CMK (cell line): Measurements from ENCODE around the gene ABCA13.
"Not testable (repeated sequence)": the region's sequence is repeated elsewhere in the genome, so short reads cannot be mapped to it uniquely, and the experiment has no call there.

Source experiments
- DNase-seq: peaks from one replicate; pipeline ENCODE4 v3.0.0-alpha.2; 2010; ENCODE audit warnings: low read depth

Gene ABCA13, protein sequence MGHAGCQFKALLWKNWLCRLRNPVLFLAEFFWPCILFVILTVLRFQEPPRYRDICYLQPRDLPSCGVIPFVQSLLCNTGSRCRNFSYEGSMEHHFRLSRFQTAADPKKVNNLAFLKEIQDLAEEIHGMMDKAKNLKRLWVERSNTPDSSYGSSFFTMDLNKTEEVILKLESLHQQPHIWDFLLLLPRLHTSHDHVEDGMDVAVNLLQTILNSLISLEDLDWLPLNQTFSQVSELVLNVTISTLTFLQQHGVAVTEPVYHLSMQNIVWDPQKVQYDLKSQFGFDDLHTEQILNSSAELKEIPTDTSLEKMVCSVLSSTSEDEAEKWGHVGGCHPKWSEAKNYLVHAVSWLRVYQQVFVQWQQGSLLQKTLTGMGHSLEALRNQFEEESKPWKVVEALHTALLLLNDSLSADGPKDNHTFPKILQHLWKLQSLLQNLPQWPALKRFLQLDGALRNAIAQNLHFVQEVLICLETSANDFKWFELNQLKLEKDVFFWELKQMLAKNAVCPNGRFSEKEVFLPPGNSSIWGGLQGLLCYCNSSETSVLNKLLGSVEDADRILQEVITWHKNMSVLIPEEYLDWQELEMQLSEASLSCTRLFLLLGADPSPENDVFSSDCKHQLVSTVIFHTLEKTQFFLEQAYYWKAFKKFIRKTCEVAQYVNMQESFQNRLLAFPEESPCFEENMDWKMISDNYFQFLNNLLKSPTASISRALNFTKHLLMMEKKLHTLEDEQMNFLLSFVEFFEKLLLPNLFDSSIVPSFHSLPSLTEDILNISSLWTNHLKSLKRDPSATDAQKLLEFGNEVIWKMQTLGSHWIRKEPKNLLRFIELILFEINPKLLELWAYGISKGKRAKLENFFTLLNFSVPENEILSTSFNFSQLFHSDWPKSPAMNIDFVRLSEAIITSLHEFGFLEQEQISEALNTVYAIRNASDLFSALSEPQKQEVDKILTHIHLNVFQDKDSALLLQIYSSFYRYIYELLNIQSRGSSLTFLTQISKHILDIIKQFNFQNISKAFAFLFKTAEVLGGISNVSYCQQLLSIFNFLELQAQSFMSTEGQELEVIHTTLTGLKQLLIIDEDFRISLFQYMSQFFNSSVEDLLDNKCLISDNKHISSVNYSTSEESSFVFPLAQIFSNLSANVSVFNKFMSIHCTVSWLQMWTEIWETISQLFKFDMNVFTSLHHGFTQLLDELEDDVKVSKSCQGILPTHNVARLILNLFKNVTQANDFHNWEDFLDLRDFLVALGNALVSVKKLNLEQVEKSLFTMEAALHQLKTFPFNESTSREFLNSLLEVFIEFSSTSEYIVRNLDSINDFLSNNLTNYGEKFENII (N-terminal part only)

DNA sequence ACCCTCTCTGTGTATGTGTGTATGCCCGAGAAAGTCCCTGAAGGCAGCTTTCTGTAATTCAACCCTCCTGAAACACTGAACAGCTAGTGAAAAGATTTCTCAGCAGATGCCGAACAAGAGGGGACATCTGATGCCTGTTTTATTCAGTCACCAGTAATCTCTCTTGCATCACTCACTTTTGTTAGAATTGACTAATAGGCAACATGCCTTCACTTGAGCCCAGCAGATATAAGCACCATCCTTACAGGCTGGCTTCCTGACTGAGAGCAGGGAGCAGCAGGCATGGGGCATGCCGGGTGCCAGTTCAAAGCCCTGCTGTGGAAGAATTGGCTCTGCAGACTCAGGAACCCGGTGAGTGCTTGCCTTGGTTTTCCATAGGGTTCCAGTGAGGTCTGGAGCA, at the start of gene ABCA13:
Gene ABCA13 (plus strand): TSS at position 257 of the 400 bp plus-strand sequence. CDS start 26 bp downstream, at position 283.
- no peak for DNase-seq

DNA sequence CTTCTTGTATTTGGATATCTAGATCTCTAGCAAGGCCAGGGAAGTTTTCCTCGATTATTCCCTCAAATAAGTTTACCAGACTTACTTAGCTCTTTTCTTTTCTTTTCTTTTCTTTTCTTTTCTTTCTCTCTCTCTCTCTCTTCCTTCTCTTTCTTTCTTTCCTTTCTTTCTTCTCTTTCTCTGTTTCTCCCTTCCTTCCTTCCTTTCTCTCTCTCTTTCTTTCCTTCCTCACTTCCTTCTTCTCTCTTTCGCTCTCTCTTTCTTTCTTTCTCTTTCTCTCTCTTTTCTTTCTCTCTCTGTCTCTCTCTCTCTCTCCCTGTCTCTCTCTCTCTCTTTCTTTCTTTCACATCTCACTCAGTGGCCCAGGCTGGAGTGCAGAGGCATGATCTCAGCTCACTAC, 45.2 kb upstream of the ABCA13 start:
- no peak for DNase-seq

DNA sequence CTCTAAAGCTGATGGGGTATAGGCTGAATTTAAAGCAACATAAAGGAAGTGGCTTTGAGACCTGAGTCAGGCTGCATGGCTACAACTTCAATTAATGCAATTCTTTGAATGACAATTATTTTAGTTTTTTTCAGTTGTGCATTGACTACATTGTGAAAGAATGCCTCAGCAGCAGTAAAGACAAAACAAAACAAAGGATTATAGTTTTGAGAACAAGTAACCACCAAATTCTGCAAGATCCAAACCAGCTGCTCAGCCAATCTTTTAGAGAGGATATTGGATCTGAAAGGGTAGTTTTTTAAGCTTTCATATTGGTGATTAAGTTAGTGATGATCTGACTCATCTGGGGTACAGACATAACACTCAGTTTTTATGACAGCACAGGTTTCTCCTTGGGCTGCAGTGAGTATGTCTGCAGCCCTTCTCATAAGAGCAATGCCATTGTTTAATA, 40.6 kb upstream of the ABCA13 start:
- no peak for DNase-seq

DNA sequence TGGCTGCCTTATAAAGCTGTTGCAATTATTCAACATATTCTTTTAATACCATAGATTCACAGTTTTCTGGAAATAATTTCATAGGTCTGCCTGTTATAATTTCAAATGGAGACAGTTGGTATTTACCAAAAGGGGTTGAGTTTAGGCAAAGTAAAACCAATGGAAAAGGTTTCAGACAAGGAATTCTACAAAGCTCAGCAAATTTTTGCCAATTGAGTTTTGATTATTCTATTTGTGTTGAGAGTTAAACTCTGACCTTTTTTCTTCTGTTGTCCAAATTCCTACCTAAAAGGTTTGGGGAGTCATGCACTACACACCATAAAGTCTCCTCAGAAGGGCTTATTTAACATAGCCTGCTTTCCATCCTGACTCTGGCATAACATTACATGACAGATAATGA, 38.5 kb upstream of the ABCA13 start:
- no peak for DNase-seq

DNA sequence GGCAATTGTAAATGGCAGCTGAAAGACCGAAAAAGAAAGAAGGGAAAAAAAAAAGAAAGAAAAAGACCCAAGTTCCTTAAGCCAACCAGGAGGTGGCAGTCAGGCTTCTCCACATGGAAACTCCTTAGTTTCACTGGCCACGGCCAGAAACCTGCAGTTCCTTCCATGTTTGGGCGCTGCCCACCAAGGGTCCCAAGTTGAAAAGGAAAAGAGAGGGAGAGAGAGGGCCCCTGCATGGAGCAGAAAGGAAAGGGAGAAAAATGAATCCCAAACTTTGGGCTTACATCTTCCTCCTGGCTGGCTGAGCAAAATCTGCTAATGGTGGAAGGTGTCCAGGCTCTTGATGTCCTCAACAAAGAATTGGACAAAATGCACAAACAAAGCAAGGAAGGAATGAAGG, 31.8 kb upstream of the ABCA13 start:
- DNase-seq, result no peak

DNA sequence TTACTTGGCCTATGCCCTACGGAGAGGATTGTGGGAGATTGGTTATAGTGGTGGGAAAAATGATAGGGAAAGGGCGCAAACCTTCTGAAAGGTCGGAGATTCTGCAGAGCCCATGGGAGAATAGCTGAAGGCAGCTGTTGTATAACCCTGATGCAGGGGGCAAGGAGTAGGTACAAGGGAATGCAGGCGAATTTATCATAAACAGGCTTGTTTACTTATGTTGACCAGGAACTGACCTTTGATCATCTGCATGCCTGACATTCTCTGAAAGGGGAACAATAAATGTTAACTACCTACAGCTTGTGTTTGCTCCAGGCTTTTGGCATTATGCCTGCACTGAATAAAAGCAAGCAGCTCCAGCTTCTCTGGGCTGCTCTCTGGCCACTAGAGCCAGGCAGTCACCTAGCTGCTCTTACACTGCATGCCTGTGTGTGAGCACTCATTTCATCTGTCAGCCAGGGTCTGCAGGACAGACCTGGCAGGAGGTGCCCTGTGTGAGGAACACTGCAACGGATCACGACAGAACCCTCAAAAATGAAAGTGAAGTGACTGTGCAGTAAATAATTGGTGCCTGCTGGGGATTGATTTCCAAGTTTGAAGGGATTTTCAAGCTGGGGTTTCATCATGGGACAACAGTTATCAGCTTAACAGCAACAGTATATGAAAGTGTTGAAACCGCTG, 31.1 kb upstream of the ABCA13 start:
- no peak for DNase-seq

DNA sequence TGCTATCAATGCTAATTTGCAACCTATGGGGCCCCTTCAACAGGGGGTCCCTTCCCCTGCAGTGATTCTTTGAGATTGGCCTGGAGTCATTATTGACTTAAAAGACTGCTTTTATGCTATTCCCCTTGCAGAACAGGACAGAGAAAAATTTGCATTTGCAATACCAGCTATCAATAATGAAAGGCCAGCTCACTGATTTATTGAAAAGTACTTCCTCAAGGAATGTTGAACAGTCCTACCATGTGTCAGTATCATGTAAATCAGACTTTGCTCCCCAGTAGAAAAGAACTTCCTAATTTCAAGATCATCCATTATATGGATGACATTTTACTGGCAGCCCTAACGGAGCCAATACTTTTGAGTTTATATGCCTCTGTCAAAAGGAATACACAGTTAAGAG, 29.7 kb upstream of the ABCA13 start:
- DNase-seq, result no peak

DNA sequence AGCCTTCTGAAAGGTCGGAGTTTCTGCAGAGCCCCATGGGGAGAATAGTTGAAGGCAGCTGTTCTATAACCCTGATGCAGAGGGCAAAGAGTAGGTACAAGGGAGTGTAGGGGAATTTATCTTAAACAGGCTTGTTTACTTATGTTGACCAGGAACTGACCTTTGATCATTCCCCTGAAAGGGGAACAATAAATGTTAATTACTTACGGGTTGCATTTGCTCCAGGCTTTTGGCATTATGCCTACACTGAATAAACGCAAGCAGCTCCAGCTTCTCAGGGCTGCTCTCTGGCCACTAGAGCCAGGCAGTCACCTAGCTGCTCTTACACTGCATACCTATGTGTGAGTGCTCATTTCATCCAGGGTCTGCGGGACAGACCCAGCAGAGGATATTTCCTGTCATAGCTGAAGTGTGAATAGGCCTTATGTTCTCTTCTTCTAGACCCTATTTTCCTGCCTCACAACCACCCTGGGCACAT, 26.9 kb upstream of the ABCA13 start:
- no peak for DNase-seq

DNA sequence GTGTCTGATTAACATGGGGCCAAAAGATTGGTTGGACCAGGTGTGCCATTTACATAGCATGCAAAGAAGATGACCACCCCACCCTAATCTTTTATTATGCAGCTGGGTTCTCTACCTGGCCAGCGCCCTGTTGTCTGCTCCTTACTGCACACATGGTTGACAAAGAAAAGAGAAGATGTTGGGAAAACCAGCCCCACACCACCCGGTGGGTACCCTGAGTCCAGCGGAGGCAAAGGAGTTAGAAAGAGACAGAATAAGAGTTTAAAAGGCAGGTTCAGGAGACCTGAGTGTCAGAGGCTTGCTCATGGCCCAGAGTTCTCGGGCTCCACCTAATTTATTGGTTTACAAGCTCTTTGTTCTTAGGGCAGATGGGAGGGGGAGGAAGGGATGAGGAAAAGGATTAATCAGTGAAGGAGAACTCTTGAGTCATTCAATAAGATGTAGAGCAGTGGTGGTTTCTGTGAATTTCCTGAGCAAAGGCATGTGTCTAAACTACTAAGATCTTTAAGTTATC, 24.1 kb upstream of the ABCA13 start:
- no peak for DNase-seq

DNA sequence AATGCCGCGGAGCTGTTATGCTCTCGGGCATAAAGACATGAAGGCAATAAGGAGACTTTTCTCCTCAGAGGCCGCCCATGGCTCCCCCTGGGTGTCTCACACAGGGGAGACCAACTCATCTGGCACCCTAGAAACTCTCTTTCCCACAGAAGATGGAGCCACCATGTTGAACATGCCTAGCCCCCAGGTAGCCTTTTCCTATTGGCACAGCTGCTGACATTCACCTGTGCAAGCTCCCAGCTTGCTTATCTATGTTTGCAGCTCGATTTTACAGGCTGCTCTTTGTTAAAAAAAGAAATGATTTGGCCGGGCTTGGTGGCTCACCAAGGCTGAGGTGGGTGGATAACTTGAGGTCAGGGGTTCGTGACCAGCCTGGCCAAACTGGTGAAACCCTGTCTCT, 23.6 kb upstream of the ABCA13 start:
- DNase-seq, result not testable (repeated sequence)

DNA sequence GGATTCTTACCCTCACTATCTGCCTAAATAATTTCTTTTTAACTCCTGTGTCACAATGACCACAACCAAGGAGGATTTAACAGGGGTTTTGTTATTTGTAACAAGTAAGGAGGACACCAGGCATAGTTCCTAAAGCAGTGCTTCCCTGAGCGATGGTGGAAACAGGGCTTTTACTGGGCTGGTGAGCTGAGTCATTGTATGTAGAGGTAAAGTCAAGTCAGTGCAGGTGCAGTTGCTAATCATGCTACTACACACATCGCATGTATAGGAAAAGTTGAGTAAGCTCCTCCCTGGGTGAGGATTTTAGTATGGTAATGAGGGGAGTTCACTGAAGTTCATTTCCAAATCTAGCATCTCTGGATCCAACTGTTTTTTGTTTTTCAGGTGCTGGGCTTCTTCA, 22.9 kb upstream of the ABCA13 start:
- DNase-seq, result no peak

DNA sequence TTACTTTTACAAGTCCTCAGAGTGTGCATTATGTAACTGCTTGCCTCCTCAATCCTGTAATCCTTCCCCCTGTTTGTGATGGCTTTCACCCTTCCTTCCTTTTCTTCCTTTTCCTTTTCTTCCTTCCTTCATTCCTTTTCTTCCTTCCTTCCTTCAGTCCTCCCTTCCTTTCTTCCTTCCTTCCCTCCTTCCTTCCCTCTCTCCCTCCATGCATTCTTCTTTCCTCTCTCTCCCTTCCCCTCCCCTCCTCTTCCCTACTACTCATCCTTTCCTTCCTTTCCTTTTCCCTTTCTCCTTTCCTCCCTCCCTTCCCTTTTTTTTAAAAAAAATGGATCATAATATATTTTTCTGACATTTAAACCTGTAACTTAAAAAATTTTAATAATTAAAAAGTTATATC, 22.2 kb upstream of the ABCA13 start:
- no peak for DNase-seq

DNA sequence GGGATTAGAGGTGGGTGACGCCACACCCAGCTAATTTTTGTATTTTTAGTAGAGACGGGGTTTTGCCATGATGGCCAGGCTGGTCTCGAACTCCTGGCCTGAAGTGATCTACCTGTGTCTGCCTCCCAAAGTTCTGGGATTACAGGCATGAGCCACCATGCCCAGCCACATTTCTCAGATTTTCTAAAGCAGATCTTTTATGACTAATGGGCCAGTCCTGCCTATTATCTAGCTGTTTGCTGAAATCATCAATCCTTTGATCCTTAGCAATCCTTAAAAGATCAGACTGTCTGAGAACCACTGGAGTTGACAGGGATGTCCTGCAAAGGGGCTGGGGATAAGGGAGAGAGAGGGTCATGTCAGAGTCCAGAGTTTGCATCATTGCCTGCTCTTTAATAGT, 21.2 kb upstream of the ABCA13 start:
- DNase-seq, result no peak

DNA sequence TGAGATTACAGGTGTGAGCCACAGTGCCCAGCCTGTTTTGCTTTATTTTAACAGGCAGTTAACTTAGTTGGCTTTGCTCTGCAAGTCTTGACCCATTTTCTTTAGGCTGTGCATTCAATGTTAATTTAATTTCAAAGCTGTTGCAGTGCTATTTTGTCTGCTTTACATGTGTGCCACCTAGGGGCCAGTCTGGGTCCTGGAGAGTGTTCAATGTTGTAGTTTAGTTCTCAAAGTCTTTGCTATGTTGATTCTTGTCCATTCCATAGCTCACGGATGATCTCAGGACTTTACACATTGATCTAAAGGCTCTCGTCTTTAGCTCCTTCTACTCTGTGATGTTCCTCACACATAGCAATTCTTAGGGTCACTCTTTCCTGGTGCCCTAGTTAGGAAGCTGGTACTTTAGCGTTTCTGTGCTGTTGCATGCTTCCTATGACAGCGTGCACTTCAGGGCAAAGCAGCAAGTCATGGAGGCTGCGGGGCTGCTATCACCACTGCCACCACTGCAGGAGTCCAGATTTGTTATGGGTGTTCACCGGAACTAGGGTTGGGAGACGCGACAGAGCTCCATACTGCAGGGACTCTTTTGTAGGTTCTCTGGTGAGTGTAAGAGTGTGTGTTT, 16.4 kb upstream of the ABCA13 start:
- no peak for DNase-seq

DNA sequence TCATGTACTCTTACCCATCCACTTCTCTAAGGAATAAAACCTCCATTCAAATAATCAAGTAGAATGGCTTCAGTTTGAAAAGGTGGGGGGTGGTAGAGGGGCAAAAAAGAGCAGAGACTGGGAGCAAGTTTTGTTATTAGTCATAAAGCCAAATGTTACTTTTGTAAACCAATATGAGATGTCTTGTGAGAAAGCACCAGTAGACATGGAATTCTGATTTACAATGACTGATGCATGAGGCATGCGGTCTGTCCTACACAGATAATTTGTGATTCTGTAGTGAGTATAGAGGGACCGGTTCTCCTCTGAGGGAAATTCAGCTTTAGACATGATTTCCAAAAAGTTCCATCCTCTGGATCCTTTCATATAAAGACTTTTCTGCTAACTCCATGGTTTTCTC, 12.9 kb upstream of the ABCA13 start:
- no peak for DNase-seq

DNA sequence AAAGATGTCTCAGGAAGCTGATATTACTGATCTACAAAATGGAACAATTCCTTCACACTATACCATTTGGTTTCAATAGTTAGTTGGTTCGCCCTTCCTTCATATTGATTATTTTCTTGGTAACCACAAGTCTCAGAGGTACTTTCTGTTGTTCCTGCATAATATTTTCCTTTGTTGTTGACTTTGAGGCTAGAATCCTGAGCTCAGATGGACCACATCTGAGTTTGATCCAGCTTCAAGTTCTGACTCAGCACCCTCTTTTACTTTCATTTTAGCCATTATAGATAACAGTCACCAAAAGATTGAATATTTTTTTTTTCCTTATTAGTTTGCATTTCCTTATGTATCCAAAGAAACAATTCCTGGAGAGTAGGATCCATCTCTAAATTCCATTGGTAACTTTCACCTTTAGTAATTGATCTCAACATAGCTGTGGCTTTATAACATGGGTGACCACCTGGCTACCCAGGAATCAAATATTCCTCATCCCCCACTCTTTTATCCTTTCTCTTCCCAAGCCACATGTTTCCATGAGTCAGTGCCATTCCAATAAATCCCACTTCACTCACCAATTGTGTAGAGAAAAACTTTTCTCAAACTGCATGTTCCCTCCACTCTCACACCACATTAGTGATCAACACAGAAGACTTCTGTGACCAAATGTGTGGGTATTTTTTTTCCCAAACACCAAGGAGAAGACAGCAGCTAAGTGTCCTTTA, 9.7 kb upstream of the ABCA13 start:
- DNase-seq, result no peak

DNA sequence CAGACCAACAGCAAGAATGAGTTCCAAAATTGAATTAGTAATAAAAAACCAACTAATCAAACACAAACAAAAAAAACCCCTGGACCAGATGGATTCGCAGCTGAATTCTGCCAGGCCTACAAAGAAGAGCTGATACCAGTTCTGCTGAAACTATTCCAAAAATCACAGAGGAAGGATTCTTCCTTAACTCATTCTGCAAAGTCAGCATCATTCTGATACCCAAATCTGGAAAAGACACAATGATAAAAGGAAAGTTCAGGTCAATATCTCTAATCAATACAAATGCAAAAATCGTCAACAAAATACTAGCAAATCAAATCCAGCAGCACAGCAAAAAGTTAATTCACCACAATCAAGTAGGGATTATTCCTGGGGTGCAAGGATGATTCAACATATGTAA, 6.1 kb upstream of the ABCA13 start:
- DNase-seq, result no peak

DNA sequence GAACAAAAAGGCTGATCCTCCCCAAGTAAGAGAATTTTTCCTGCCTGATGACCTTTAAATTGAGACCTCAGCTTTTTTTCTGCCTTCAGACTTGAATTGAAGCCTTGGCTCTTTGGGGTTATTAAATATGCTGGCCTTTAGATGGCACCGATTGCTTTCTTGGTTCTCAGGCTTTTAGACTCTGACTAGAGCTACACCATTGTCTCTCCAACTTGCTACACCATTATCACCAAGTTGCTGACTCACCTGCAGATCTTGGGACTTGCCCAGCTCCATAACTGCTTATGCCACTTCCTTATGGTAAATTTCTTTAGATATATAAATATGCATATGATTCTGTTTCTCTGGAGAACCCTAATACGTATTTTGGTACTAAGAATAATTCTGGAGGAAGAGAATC, 3.1 kb upstream of the ABCA13 start:
- no peak for DNase-seq

DNA sequence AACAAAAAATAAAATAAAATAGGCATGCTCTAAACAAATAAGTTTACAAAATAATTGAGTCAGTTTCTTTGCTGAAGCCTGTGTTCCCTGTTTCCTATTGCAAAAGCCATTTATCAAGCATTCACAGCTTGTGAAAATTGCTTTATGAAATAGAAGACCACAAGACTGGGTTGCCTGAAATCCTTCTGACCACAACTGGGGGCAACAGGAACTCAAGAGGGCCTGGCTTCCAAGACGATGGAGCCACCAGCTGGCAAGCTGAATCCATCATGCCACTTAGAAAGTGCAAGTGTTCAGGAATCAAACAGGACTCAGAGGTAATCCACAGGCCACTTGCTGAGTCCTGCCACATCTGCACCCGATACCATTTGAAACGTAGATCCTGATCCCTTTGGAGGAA, 752 bp upstream of the ABCA13 start:
- no peak for DNase-seq

DNA sequence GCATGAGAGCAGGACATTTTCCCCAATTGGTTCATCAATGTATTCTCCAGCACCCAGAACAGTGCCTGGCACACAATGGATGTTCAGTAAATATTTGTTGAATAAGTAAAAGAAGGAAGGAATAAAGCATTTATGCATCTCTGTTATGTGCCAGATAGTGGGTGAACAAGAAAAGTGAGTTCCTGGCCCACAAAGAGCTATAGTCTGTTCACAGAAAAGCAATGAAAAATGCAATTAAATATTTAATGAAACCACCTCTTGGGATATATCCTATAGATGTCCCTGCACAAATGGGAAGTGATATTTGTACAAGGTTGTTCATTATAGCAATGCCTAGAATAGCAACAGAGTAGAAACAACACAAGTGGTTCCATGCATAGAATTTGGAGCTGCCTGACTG, 2.1 kb downstream of the ABCA13 start:
- DNase-seq, result no peak
